Activated naive CD8-positive, alpha-beta T cell treated with anti-CD3 and anti-CD28 coated beads, Interleukin-2, amount 50 U/mL, for 16 hours (primary cell): ENCODE data around the gene LDLRAD4.

ENCODE experiments used
- DNase-seq: peaks from one replicate; pipeline ENCODE4 v3.0.0-alpha.2; 2020; ENCODE audit warnings: low read depth, low spot score

LDLRAD4 gene

DNA sequence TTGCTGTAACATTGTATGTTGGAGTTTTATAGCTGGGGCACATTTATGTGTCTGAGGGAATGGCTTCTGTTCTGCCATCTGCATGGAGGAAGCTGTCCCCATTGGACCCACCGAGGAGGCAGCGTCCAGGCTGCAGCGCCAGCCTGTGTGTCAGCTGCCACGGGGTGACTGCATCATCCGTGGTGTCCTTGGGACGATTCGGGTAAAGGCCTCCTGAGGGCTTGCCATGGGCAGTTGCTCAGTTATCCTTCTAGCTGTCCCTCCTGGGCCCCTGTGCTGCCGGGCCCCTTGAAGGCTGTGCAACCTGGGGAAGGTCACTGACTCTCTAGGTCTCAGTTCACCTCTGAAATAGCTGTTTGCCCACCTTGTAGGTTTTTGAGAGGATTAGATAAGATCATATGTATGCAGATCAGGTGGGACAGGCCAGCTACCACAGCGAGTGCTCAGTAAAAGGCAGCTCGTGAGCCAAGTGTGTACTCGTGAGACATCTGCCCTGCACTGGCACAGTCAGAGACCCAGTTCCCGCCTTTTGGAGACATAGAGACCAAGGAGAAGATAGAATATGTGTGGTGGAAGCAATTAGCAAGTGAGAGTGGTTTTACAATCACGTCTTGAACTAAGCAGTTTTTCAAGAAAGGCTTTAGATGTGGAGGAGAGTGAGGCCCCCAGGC, 10.6 kb downstream of the LDLRAD4 start:
- no peak for DNase-seq

DNA sequence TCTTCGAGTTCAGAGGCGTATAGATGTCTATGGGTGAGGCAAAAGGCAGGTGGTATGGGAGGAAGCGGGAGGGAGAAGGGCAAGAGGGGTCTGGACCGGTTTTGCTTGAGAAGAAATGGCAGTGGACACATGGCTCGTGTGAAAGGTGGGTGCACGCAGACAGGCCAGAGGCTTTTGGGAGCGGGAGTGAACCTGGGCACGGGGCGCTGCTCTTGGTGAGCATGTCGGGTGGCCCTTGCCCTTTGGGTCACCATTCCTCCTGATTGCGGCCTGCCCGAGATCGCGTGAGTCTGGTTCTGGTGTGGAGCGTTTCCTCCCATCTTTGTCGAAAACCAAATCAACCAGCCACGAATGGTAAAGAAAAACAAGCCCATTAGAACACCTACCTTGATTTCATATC, 12.6 kb downstream of the LDLRAD4 start:
- DNase-seq: no peak

DNA sequence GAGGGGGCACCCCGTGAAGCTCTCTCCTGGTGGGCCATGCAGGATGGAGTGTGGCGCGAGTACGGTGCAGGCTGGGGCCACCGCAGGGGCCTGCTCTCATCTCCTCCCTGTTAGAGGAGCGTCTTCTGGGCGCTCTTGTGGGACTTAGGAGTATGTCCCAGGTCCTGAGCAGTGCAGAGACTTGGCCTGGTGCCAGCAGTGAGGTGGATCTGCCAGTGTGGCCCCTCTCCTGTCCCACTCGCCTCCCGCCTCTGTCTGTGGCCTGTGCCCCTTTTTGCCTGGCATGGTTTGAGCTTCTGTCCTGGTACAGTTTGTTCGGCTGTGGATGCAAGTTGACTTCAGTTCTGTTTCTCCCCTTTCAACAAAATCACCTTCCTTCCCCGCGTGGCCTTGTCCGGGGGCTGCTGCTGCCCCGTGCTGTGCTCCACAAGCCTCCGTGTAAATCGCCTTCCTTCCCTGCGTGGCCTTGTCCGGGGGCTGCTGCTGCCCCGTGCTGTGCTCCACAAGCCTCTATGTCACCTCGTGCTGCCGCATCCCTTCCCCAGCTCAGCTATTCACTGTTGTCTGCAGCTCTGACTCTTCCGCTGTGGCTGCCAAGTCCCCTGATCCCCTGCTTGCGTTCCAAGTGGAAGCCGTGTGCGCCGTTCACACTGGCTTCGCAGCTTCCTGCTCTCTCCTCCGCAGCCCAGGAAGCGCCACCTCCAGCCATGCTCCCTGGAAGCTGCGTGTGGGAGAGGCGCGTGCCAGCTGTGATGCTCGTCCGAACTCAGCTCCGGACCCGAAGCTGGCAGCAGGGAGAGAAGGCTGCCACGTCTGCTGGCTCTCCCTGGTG, 13.7 kb downstream of the LDLRAD4 start:
- no peak for DNase-seq

DNA sequence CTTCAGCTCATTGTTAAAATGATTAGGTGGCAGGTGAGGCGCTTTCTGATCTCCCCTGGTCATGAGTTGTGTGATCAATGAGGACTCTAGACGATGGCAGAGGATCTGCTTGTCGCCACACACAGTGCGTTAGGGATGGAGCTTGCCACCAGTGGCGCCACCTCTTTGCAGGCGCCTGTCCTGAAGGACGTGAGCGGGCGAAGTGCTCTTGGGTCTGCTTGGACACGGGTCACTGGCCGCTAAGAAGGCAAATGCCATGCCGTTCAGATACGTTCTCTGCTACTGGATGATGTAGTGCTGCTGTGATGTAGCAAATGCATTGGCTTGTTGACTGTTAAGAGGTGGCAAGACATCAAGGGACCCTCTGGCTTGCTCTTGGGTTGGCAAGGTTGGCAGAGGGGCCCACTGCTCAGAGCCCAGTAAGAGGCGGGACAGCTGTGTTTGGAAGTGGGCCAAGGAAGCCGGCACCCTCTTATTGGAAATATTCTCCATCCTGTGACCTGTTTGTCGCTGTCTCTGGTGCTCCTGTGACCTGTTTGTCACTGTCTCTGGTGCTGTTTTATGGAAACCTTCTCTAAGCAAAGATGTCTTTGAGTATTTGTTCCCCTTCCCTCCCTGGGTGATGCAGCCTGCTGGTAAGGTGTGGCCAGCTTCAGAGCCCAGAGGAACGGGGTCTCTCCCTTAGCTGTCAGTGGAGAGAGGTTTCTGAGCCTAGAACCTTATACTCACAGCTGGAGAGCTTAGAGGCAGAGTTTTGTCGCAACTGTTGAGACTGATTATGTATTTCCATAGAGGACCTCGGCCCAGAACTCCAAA, 14.6 kb downstream of the LDLRAD4 start:
- DNase-seq: no peak

DNA sequence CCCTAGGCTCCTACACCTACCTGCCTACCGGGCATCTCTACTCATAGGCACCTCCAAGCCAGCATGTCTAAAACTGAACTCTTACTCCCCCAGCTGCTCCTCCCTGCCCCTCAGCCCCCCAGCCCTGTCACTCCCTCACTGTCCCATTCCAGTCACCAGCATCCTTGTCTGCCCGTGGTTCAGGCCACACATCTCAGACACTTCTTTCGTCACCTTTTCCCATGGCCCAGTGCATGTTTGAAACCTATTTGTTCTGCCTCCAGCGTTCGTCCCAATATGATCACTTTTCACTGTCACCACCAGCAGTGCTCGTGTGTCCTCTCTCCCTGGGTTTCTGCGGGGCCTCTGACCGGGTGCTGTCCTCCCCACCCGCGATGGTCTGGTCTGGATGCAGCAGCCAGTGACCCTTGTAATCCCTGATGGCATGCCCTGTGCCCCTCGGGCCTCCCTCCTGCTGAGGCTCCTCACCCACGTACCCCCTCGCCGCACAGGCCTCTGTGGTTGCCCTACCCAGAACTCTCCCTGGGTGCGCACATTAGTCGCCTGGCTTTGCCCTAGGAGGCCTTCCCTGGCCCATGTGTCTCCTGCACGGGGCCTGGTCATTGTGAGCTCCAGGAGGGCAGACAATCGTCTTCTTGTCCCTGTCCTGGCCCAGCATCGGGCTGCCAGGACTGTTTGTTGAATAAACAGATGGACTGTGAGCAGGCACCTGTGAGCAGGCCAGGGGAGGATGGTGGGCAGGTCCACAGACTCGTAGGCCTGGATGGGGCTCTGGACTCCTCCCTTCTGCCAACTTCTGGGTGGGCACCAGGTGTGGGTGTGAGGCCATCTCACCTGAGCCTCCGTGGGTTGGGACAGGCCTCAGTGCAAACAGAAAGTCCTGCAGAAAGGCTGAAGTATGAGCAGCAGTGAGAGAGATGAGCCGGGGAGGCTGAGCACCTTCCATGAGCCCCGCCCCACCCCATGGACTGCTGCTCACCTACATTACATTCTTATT, 15.5 kb downstream of the LDLRAD4 start:
- DNase-seq: no peak

DNA sequence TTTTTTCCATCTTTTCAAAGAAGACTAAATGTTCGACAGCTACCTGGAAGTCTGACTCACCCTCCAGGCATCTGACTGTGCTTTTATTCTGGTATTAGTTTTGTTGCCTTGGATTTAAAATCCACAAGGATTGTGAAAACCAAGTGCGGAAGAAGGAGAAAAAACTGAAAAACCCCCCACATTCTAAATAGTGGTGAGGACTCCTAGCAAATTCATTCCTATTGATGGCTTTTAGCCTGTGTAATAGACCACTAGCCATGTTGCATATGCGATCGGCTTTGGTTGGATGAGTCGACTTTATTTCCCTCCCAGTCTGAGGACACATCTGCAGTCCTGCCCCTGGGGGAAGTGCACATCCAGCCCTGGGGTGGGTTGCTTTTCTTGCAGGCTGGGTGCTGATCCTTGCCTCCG, 16.9 kb downstream of the LDLRAD4 start:
- DNase-seq: no peak

DNA sequence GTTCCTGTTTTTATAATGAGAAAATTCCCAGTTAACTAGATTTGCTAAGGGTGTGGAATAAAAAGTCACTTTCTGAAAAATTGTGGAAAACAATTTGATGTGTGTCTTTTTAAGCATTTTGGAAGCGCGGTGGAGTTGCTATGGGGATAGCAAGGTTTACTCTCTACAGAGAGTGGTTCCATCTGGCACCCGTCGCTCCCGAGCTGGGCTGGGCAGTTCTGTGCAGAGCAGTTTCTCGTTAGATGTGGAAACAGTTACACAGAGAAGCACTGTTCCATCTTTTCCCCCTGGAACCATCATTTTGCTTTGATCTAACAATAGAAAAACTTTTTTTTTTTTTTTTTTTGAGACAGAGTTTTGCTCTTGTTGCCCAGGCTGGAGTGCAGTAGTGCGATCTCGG, 17.4 kb downstream of the LDLRAD4 start:
- DNase-seq: no peak

DNA sequence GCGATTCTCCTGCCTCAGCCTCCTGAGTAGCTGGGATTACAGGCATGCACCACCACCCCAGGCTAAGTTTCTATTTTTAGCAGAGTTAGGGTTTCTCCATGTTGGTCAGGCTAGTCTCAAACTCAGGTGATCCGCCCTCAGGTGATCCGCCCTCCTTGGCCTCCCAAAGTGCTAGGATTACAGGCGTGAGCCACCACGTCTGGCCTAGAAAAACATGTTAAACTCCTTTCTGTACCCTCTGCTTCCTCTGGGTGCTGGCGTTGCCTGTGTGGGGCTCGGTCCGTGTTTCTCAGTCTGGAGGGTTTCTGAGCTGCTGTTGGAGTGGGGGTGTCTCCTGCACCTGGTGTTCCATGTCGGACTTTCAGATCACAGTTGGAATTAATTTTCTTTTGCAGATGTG, 17.9 kb downstream of the LDLRAD4 start:
- no peak for DNase-seq

DNA sequence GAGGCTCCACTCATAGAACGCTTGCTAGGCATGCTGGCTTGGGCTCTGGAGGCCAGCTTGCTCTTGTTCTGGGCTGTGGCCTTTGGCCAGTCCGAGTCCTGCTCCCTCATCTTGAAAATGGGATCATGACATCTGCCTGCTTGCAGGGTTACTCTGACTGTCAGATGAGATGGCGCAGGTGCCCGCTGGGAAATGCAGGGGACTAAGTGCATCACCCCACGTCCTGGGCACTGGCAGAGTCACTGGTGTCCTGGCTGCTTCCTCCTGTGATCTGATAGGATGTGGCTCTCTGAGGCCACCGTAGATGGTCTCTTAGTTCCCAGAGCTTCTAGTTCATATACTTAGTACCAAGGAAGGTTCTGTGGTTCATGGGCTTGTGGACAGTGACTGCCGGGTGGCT, 18.5 kb downstream of the LDLRAD4 start:
- DNase-seq: no peak

DNA sequence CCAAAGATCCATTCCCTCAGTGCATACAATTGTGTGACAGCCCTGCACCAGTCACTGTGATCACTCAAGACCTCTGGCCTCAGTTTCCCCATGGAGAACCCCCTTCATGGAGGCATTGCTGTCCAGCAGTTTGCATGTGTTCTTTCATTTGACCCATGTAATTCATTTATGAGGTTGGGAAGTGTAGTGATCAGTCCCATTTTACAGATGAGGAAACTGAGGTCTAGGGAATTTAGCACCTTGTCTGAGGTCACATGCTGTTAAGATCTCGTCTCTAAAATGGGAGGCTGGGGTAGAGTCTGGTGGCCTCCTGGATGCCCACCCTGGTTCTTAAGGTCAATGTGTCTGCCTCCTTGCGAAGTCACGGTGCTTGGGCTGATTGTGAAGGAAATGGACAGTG, 19.1 kb downstream of the LDLRAD4 start:
- no peak for DNase-seq

DNA sequence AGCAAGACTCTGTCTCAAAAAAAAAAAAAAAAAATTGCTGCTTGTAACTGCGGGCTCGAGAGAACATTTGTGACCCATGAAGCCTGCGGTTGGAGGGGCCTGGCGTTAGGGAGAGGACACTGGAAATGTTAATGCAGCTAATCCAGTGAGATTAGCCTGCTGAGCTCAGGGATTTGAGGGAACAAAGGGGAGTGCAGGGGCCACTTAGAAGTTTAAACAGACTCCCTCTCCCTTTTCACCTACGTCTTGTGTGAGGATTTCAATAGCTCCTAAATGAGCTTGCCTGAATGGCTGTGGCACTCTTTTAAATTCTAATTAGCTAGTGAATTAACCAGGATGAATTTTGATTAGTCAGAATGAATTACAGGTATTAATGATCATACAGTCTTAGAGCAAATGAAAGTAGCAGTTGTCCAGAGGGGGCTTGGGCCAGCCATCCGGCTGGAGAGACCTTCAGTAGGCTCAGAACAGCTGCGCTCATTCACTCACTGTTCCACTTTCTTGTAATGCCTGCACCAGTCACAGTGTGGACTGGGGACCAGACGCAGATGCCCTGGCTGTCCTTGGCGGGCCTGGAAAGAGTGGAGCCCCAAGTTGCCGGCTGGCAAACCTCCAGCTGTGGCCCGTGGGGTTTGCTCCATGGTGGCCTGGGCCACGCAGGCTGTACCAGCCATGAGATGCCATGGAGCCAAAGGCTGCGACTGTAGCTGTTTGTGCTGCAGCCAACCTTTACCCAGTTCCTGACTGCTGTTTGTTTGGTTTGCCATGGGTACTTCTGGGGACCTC, 20.8 kb downstream of the LDLRAD4 start:
- no peak for DNase-seq

DNA sequence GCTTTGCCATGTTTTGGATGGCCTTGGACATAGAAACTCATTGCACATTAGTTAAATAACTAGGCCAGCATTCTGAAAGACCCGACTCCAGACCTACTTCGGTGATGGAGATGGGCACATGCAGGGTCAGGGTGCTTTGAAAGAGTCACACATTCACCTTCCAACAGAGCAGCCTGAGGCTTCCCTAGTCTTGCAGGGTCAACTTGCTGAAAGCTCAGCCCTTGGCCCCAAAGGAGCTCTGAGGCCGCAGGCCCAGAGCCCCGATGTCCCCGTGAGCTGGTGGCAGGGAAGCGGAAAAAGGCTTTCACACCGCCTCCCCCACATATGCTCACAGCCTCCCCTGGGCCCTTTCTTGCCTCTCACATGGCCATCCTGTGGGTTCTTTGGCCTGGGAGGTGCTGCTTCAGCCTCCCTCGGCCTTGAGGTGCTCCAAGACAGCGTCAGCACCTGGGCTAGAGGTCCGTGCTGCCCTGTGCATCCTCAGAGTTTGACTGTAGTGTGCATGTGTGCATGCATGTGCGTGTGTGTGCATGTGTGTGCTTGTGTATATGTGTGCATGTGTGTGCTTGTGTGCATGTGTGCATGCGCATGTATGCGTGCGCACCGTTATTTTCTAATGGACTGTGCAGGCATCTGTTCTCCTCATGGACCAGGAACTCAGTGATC, 21.6 kb downstream of the LDLRAD4 start:
- DNase-seq: no peak

DNA sequence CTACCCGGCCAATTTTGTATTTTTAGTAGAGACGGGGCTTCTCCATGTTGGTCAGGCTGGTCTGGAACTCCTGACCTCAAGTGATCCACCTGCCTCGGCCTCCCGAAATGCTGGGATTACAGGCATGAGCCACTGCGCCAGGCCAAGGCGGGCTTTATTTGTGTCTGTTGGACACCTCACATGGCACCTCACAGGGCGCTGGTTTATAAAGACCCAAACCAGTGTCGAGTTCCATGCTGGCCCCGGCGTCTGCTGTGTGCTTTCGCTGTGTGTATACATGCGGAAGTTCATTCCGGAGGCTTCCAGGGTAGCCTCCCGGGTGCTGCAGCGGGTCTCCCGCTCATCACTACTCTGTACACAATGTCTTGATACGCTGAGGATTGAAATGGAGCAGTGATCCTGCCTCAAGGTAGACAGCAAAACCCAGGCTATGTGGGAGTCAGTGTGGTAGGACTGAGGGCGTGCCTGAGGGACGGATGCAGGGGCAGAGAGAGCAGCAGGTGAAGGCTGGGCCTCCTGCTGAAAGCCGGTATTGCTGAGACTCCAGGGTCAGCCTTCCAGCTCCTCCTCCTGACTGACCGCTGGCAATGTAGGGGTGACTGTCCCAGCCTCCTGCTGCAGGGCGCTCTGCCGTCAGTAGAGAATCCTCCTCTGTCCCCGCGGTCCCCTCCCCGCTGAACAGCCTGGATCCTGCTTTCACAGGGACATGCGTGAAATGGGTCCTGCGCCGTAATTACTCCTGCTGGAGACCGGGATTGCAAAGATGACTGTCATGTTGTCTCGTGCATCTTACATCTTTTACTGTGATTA, 22.7 kb downstream of the LDLRAD4 start:
- DNase-seq: no peak

DNA sequence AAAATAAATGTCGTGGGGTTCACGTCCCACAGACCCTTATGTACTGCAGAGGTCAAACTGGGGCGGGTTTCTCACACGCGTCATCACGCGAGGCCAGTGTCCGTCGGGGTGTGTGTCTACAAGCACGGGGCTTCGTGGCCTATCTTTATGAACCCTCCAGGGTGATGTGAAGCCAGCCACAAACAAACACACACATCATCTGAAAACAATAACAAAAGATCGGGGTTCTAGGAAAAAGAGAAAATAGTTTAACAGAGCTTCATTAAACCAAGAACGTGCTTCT, 23.3 kb downstream of the LDLRAD4 start:
- no peak for DNase-seq

DNA sequence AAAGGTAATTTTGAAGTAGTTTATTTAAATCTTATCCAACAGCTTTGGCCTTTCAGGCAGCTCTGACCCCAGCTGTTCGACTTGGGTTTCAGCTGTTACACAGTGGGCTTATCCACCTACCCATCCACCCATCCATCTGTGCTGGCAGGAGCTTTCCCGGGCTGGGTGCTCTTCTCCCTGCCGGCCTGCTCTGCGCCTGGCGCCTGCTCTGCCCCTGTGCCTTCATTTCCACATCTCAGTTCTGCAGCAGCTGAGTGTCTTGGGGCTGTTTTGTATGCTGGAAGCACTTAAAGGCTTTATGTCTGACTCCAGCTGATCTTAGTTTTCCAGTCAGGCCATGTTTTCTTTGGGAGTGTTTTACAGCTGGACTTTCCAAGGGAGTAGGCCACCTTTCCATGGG, 24.2 kb downstream of the LDLRAD4 start:
- no peak for DNase-seq

DNA sequence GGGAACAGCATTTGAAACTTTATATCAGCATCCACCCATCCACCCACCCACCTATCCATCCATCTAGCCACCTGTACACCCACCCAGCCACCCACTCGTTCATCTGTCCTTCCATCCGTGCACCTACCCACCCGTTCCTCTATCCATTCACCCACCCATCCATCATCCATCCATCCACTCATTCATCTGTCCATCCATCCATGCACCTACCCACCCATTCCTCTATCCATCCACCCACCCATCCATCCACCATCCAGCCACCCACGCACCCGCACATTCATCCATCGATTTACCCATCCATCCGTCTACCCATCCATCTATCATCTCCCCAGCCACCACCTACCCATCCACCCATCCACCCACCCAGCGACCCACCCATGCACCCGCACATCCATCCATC, 24.8 kb downstream of the LDLRAD4 start:
- DNase-seq: no peak

DNA sequence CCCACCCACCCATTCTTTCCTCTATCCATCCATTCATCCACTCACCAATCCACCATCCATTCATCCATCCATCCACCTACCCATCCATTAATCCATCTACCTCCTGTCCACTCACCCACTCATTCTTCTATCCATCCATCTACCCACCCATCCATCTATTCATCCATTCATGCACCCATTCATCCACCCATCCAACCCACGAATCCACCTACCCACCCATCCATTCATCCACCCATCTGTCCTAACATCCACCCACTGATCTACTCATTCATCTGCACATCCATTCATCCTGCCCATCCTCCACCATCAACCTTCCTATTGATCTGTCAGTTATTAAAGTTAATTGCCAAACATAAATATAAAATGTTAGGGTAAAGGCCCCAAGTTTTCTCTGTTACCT, 25.6 kb downstream of the LDLRAD4 start:
- DNase-seq: no peak

DNA sequence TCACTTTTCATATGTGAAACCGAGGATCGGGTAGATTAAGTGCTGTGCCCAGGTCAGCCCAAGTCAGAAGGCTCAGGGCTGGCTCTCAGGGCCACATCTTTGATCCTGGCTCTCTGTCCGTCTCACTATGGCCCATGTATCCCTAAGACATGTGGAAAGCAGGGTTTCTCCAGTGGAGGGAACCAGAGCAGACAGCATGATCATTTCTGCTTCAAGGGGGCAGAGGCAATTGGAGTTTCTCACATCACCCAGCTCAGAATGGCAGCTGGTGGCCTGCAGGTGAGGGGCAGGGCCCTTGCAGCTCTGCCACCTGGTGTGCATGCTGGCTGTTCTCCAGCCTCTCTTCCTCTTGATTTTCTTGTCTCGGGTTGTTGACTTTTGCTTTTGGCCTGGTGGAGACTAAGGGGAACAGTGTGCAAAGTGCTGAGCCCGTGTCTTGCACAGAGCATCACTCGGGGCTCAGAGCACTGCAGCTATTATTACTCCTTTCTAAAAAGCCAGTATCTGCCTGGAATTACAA, 27.0 kb downstream of the LDLRAD4 start:
- no peak for DNase-seq

DNA sequence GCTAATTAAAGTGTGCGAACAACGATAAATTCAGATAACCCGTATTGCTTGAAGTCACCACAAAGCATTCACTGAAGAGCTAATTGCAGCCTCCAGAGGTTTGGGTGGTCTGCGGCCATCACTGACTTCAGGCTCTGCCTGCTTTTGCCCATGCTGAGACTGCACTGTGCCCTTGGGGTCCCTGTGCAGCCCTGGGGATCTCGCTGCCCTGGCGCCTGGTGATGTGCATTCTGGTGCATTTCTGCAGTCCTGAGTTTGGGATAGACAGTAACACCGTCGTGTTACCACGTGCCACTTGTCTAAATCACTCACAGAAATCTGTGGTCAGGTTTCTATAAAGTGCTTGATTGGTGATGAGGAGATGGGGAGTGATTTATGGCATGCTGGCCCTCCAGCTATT, 27.6 kb downstream of the LDLRAD4 start:
- no peak for DNase-seq
